SK-N-SH treated with all-trans-retinoic acid at 6 μM for 48 hours (cell line): ENCODE measurements around the gene ADCY9.

Experiments used
- ARNTL ChIP-seq: fragments of 450-650 bp; formaldehyde crosslinking; IDR thresholded peaks from 2 replicates; pipeline ENCODE4 v1.5.0; 2020; ENCODE audit warnings: low read depth, mild to moderate bottlenecking, moderate library complexity, borderline replicate concordance
- ESRRG ChIP-seq: fragments of 250-450 bp; sonication (Bioruptor Pico); IDR thresholded peaks from 2 replicates; pipeline ENCODE4 v1.6.1; 2021; ENCODE audit warnings: mild to moderate bottlenecking
- PATZ1 ChIP-seq: fragments of 250-450 bp; sonication (Bioruptor Pico); IDR thresholded peaks from 2 replicates; pipeline ENCODE4 v1.8.0; 2020; ENCODE audit warnings: mild to moderate bottlenecking, moderate library complexity, borderline replicate concordance
- POU6F1 ChIP-seq: fragments of 250-450 bp; sonication (Bioruptor Pico); IDR thresholded peaks from 2 replicates; pipeline ENCODE4 v1.8.0; 2021; ENCODE audit warnings: low read depth, mild to moderate bottlenecking, moderate library complexity, borderline replicate concordance
- ZNF8 ChIP-seq: fragments of 450-650 bp; formaldehyde crosslinking; IDR thresholded peaks from 2 replicates; pipeline ENCODE4 v1.5.0; 2020; ENCODE audit warnings: mild to moderate bottlenecking, moderate library complexity

- TF ChIP-seq ARNTL (no peak), PATZ1 (CRISPR knock-in tag) (no peak), POU6F1 (CRISPR knock-in tag) (no peak), ZNF8 (no peak), ESRRG (CRISPR knock-in tag) (no peak)
These were observed 94.3 kb downstream of the ADCY9 start for GRCh38 chr16:4021916-4022315.
